Skeletal muscle tissue (tissue), 4 donors: Measurements from ENCODE around the gene TBP. TPM values are rescaled to one million over a fixed set of nuclear protein-coding genes. Genes with fewer than 3 reads are reported as not detected.
"Not testable (repeated sequence)": the region's sequence is repeated elsewhere in the genome, so short reads cannot be mapped to it uniquely, and the experiment has no call there.

ENCODE experiments used
- H3K27ac ChIP-seq: one replicate; pipeline ENCODE4 v1.7.0; 2013; ENCODE audit warnings: mild to moderate bottlenecking, low read depth, low read length, inconsistent platforms
- H3K27me3 ChIP-seq, 3 donors: one replicate each; pipeline ENCODE4 v1.7.0; 2013; ENCODE audit warnings: low read length in 3 of 3; ENCODE audit not compliant: control insufficient read depth in 3 of 3, insufficient read depth in 3 of 3
- H3K36me3 ChIP-seq, 3 donors: one replicate each; pipeline ENCODE4 v1.7.0; 2013; ENCODE audit warnings: low read length in 3 of 3; ENCODE audit not compliant: control insufficient read depth in 3 of 3, insufficient read depth in 3 of 3
- H3K4me1 ChIP-seq, 3 donors: one replicate each; pipeline ENCODE4 v1.7.0; 2013; ENCODE audit warnings: low read length in 3 of 3, mild to moderate bottlenecking in 3 of 3; ENCODE audit not compliant: control insufficient read depth in 3 of 3, insufficient read depth in 3 of 3
- H3K4me3 ChIP-seq, 3 donors: one replicate each; pipeline ENCODE4 v1.7.0; 2013; ENCODE audit warnings: low read length in 3 of 3
- H3K9ac ChIP-seq, 3 donors: one replicate each; pipeline ENCODE4 v1.7.0; 2013; ENCODE audit warnings: low read length in 3 of 3, mild to moderate bottlenecking in 3 of 3, moderate library complexity in 2 of 3, low read depth in 1 of 3
- H3K9me3 ChIP-seq, 3 donors: one replicate each; pipeline ENCODE4 v1.7.0; 2013; ENCODE audit warnings: low read length in 3 of 3; ENCODE audit not compliant: control insufficient read depth in 3 of 3
- total RNA-seq: library from RNA; depleted of rRNA; stranded (reverse); fragments of >200 nt; gene quantifications from one replicate; pipeline ENCODE4 v1.2.3, GENCODE V29; 2014
- donor health status: Osteomylitis.

TBP gene
- total RNA-seq = 11.0 TPM

DNA sequence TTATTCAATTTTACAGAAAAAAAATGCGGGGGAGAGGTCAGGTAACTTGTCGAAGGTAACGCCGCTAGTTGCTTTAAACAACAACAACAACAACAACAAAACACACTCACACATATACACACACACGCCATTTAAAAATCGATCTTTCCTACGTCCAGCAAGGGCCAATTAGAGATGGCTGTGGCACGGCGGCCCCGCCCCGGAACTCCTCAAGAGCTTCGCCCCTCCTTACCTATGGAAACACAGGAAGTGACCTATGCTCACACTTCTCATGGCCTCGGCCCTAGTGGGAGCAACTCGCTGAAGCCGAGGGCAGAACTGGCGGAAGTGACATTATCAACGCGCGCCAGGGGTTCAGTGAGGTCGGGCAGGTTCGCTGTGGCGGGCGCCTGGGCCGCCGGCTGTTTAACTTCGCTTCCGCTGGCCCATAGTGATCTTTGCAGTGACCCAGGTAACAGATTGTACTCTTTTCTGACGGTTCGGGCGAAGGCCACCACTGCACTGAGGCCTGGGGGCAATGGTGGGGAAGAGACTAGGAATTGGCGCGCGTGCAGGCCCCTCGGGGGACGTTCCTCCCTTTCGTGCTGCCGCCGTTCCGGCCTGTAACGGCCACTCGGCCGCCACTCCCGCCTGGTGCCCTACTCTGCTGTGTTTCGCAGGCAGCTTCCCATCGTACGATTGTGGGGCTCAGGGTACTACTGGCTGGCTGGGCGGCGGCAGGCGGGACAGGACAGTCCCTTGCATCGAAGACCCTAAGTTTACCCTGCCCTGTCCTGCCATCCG, at the start of gene TBP:
Gene TBP, plus strand, starts transcription at position 357 of the 783 bp plus-strand sequence. CDS start 2,661 bp downstream, outside the sequence.
- H3K27ac ChIP-seq = peak within 1 kb of the TSS; percentile 98
- peaks cover 35 to 39% (median 38%) of the 10 kb centered on the region in 3 donors for H3K4me1 ChIP-seq
- peak within 1 kb of the TSS; percentile 93 to 98 (median 98) for H3K4me3 ChIP-seq
- no peaks in the 10 kb centered on the region for H3K27me3 ChIP-seq
- H3K9me3 ChIP-seq = no peaks in the 10 kb centered on the region
- H3K36me3 ChIP-seq = peaks cover 5 to 19% (median 6%) of the 10 kb centered on the region in 3 donors
- peak within 1 kb of the TSS; percentile 95 to 100 (median 97) for H3K9ac ChIP-seq

- peaks cover 0 to 6% (median 4%) of the 10 kb centered on the region in 3 donors for H3K4me1 ChIP-seq
- H3K4me3 ChIP-seq = no peak overlapping the region
- peaks cover 0 to 6% (median 0%) of the 10 kb centered on the region in 3 donors for H3K36me3 ChIP-seq
Observed at GRCh38 chr6:170504479-170504878, 49.7 kb upstream of the TBP start.

DNA sequence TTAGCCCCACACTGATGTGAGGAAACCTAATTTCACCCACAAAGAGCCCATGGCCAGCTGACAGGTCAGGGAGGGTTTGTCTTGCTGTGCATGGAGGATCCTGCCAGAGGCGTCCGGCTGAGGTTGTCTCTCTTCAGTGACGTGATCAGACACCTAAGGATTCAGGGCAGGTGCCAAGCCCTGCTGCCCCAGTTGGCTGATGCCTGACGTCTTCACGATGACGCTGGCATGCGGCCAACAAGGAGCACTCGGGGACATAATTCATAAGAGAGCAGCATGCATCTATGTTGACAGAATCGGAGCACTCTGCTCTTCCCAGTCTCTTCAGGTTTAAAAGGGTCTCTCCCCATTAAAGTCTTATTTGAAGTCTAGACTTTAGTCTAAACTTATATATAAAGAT, 48.9 kb upstream of the TBP start:
- H3K4me1 ChIP-seq = peaks cover 0 to 6% (median 4%) of the 10 kb centered on the region in 3 donors
- peaks cover 0 to 2% (median 0%) of the 10 kb centered on the region in 3 donors for H3K9me3 ChIP-seq
- H3K9ac ChIP-seq = peak overlapping the region in 1 of 3 donors; percentile 33
- peaks cover 0 to 6% (median 0%) of the 10 kb centered on the region in 3 donors for H3K36me3 ChIP-seq
- H3K4me3 ChIP-seq = no peak overlapping the region
- H3K27me3 ChIP-seq = no peaks in the 10 kb centered on the region
- H3K27ac ChIP-seq = no peak overlapping the region

More at GRCh38 chr6:170504479-170504878, 49.7 kb upstream of the TBP start:
- no peak overlapping the region for H3K9ac ChIP-seq
- H3K9me3 ChIP-seq = peaks cover 0 to 2% (median 0%) of the 10 kb centered on the region in 3 donors
- H3K27ac ChIP-seq = no peak overlapping the region
- no peaks in the 10 kb centered on the region for H3K27me3 ChIP-seq

- Histone ChIP-seq H3K9ac (no peak overlapping the region), H3K9me3 (peaks cover 0 to 2% (median 0%) of the 10 kb centered on the region in 3 donors), H3K27ac (no peak overlapping the region), H3K27me3 (no peaks in the 10 kb centered on the region), H3K4me1 (peaks cover 0 to 7% (median 6%) of the 10 kb centered on the region in 3 donors), H3K4me3 (no peak overlapping the region), H3K36me3 (peaks cover 0 to 6% (median 0%) of the 10 kb centered on the region in 3 donors)
Observed at GRCh38 chr6:170506446-170506845, 47.7 kb upstream of the TBP start.

DNA sequence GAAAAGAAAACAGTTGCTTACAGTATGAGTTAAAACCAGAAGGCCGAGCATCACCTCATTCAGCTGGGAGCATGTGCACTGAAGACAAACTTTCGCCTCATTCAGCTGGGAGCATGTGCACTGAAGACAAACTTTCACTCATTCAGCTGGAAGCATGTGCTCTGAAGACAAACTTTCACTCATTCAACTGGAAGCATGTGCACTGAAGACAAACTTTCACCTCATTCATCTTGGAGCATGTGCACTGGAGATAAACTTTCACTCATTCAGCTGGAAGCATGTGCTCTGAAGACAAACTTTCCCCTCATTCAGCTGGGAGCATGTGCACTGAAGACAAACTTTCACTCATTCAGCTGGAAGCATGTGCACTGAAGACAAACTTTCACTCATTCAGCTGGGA, 46.4 kb upstream of the TBP start:
- H3K36me3 ChIP-seq = not testable (repeated sequence)

DNA sequence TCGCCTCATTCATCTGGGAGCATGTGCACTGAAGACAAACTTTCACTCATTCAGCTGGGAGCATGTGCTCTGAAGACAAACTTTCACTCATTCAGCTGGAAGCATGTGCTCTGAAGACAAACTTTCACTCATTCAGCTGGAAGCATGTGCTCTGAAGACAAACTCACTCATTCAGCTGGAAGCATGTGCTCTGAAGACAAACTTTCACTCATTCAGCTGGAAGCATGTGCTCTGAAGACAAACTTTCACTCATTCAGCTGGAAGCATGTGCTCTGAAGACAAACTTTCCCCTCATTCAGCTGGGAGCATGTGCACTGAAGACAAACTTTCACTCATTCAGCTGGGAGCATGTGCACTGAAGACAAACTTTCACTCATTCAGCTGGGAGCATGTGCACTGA, 45.9 kb upstream of the TBP start:
- H3K36me3 ChIP-seq, H3K4me1 ChIP-seq, H3K4me3 ChIP-seq, H3K27ac ChIP-seq, H3K9me3 ChIP-seq, H3K27me3 ChIP-seq, H3K9ac ChIP-seq: not testable (repeated sequence)

More for the DNA sequence above, 46.4 kb upstream of the TBP start:
- H3K9ac ChIP-seq, H3K4me1 ChIP-seq, H3K4me3 ChIP-seq, H3K9me3 ChIP-seq, H3K27ac ChIP-seq, H3K27me3 ChIP-seq: not testable (repeated sequence)

DNA sequence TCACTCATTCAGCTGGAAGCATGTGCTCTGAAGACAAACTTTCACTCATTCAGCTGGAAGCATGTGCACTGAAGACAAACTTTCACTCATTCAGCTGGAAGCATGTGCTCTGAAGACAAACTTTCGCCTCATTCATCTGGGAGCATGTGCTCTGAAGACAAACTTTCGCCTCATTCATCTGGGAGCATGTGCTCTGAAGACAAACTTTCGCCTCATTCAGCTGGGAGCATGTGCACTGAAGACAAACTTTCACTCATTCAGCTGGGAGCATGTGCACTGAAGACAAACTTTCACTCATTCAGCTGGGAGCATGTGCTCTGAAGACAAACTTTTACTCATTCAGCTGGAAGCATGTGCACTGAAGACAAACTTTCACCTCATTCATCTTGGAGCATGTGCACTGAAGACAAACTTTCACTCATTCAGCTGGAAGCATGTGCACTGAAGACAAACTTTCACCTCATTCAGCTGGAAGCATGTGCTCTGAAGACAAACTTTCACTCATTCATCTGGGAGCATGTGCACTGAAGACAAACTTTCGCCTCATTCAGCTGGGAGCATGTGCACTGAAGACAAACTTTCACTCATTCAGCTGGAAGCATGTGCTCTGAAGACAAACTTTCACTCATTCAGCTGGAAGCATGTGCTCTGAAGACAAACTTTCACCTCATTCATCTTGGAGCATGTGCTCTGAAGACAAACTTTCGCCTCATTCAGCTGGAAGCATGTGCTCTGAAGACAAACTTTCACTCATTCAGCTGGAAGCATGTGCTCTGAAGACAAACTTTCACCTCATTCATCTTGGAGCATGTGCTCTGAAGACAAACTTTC, 45.1 kb upstream of the TBP start:
- H3K27ac ChIP-seq, H3K4me1 ChIP-seq, H3K4me3 ChIP-seq, H3K9me3 ChIP-seq, H3K27me3 ChIP-seq, H3K9ac ChIP-seq, H3K36me3 ChIP-seq: not testable (repeated sequence)

GRCh38 chr6:170509723-170510018, 44.5 kb upstream of the TBP start:
- Histone ChIP-seq H3K27ac (no peak overlapping the region), H3K36me3 (peaks cover 0 to 3% (median 0%) of the 10 kb centered on the region in 3 donors), H3K4me3 (no peak overlapping the region), H3K9ac (no peak overlapping the region), H3K9me3 (no peaks in the 10 kb centered on the region), H3K27me3 (no peaks in the 10 kb centered on the region), H3K4me1 (peaks cover 0 to 7% (median 6%) of the 10 kb centered on the region in 3 donors)

GRCh38 chr6:170510631-170511030, 43.5 kb upstream of the TBP start:
- H3K9me3 ChIP-seq = no peaks in the 10 kb centered on the region
- peak overlapping the region in 2 of 3 donors; percentile 23 to 54 for H3K9ac ChIP-seq
- H3K27ac ChIP-seq = no peak overlapping the region
- H3K4me3 ChIP-seq = peak overlapping the region in 2 of 3 donors; percentile 20 to 29
- H3K4me1 ChIP-seq = peaks cover 0 to 3% (median 2%) of the 10 kb centered on the region in 3 donors
- H3K36me3 ChIP-seq = peaks cover 0 to 3% (median 0%) of the 10 kb centered on the region in 3 donors
- no peaks in the 10 kb centered on the region for H3K27me3 ChIP-seq

- H3K4me3 ChIP-seq = no peak overlapping the region
- no peaks in the 10 kb centered on the region for H3K27me3 ChIP-seq
- peaks cover 0 to 2% (median 0%) of the 10 kb centered on the region in 3 donors for H3K9me3 ChIP-seq
- no peak overlapping the region for H3K9ac ChIP-seq
- H3K4me1 ChIP-seq = peaks cover 0 to 3% (median 2%) of the 10 kb centered on the region in 3 donors
- H3K27ac ChIP-seq = no peak overlapping the region
- peaks cover 0 to 3% (median 0%) of the 10 kb centered on the region in 3 donors for H3K36me3 ChIP-seq
Observed at GRCh38 chr6:170512249-170512648, 41.9 kb upstream of the TBP start.
